ENCODE data around the gene LYPD6B. TPM values are rescaled to one million over a fixed set of nuclear protein-coding genes. Genes with fewer than 3 reads are reported as not detected.

LYPD6B gene
- polyA plus RNA-seq, 1 of the 3 experiments (the other 2 are of a cell fraction) = 18.2 TPM

Other genes with a start within 250 kb of the LYPD6B start
- 3.9 and 4.7 TPM in 2 replicates for gene KIF5C, start 163.5 kb upstream of the LYPD6B start, polyA plus RNA-seq (2012; rRNA removed)

All from SK-N-SH (cell line).